GM12878 (cell line): Measurements from ENCODE around the gene PTPN2.

Experiments used
- ATF2 ChIP-seq: IDR thresholded peaks from 2 replicates; pipeline ENCODE4 v1.6.1; 2012; ENCODE audit warnings: low read length, inconsistent platforms
- BACH1 ChIP-seq: fragments of 450-650 bp; IDR thresholded peaks from 2 replicates; pipeline ENCODE4 v1.6.1; 2017; ENCODE audit warnings: mild to moderate bottlenecking, borderline replicate concordance
- CEBPB ChIP-seq, 2 experiments: fragments of 150-350 bp in 1 of 2; IDR thresholded peaks; 2 replicates each; pipeline ENCODE4 v1.6.1; 2012 to 2014; ENCODE audit warnings: low read depth in 2 of 2, low read length in 2 of 2, borderline replicate concordance in 1 of 2, inconsistent platforms in 1 of 2
- CTCF ChIP-seq, 3 experiments: IDR thresholded peaks in 2 of 3; conservative IDR thresholded peaks in 1 of 3; 2 replicates each; pipeline ENCODE4 v1.5.1; 2011; ENCODE audit warnings: low read depth in 3 of 3, low read length in 3 of 3, mild to moderate bottlenecking in 3 of 3, control low read depth in 2 of 3, moderate library complexity in 2 of 3, inconsistent platforms in 1 of 3, mixed read lengths in 1 of 3; ENCODE audit not compliant: control insufficient read depth in 2 of 3, insufficient read depth in 1 of 3; ENCODE audit errors: extremely low read depth in 1 of 3
- CUX1 ChIP-seq: IDR thresholded peaks from 2 replicates; pipeline ENCODE4 v1.6.1; 2012; ENCODE audit warnings: improper control_type of control experiment, low read depth, low read length; ENCODE audit not compliant: insufficient replicate concordance
- GABPA ChIP-seq: IDR thresholded peaks from 2 replicates; pipeline ENCODE4 v1.6.1; 2014; ENCODE audit warnings: antibody characterized with exemption, low read depth, mild to moderate bottlenecking, inconsistent platforms
- HDAC6 ChIP-seq: fragments of 200-600 bp; sonication (generic); IDR thresholded peaks from one replicate; pipeline ENCODE4 v1.8.0; 2017; ENCODE audit warnings: antibody characterized with exemption; ENCODE audit not compliant: unreplicated experiment
- IKZF1 ChIP-seq: fragments of 450-650 bp; conservative IDR thresholded peaks from 2 replicates; pipeline ENCODE4 v1.6.1; 2017; ENCODE audit warnings: antibody characterized with exemption, mild to moderate bottlenecking
- MEF2A ChIP-seq: IDR thresholded peaks from 2 replicates; pipeline ENCODE4 v1.6.1; 2011; ENCODE audit warnings: low read depth, mild to moderate bottlenecking, low read length, moderate library complexity; ENCODE audit not compliant: insufficient read depth
- POLR2A ChIP-seq: IDR thresholded peaks from 2 replicates; pipeline ENCODE4 v1.6.1; 2011; ENCODE audit warnings: low read depth, mild to moderate bottlenecking, low read length
- POLR2AphosphoS5 ChIP-seq: IDR thresholded peaks from 2 replicates; pipeline ENCODE4 v1.6.1; 2011; ENCODE audit warnings: mild to moderate bottlenecking, low read length, inconsistent platforms
- RAD21 ChIP-seq: IDR thresholded peaks from 2 replicates; pipeline ENCODE4 v1.6.1; 2011; ENCODE audit warnings: mild to moderate bottlenecking, low read depth, low read length, moderate library complexity; ENCODE audit not compliant: insufficient read depth
- SMAD5 ChIP-seq: IDR thresholded peaks from 2 replicates; pipeline ENCODE4 v1.6.1; 2016; ENCODE audit warnings: antibody characterized with exemption, low read depth
- YY1 ChIP-seq: IDR thresholded peaks from 2 replicates; pipeline ENCODE4 v1.6.1; 2011; ENCODE audit warnings: low read depth, mild to moderate bottlenecking, low read length

GRCh38 chr18:12791610-12792009 lies 92.4 kb downstream of the PTPN2 start:
- no peak for TF ChIP-seq GABPA
- TF ChIP-seq CTCF (IDR thresholded peaks at IDR 0.05 in 2 of 3, conservative IDR thresholded peaks at IDR 0.05 in 1 of 3; ENCODE audit: control insufficient read depth in 2 of 3, extremely low read depth in 1 of 3, insufficient read depth in 1 of 3, low read depth in 3 of 3, low read length in 3 of 3): no peak
- TF ChIP-seq CUX1: no peak
- no peak for TF ChIP-seq POLR2A
- TF ChIP-seq HDAC6: no peak
- TF ChIP-seq BACH1: no peak
- TF ChIP-seq SMAD5: no peak
- no peak for TF ChIP-seq IKZF1
- no peak for TF ChIP-seq YY1
- TF ChIP-seq POLR2AphosphoS5: no peak
- TF ChIP-seq CEBPB (IDR thresholded peaks at IDR 0.05; ENCODE audit: borderline replicate concordance in 1 of 2, low read depth in 2 of 2, low read length in 2 of 2): no peak
- TF ChIP-seq MEF2A: no peak
- no peak for TF ChIP-seq RAD21
- TF ChIP-seq ATF2: no peak
